ENCODE data around the gene MRPL53.

DNA sequence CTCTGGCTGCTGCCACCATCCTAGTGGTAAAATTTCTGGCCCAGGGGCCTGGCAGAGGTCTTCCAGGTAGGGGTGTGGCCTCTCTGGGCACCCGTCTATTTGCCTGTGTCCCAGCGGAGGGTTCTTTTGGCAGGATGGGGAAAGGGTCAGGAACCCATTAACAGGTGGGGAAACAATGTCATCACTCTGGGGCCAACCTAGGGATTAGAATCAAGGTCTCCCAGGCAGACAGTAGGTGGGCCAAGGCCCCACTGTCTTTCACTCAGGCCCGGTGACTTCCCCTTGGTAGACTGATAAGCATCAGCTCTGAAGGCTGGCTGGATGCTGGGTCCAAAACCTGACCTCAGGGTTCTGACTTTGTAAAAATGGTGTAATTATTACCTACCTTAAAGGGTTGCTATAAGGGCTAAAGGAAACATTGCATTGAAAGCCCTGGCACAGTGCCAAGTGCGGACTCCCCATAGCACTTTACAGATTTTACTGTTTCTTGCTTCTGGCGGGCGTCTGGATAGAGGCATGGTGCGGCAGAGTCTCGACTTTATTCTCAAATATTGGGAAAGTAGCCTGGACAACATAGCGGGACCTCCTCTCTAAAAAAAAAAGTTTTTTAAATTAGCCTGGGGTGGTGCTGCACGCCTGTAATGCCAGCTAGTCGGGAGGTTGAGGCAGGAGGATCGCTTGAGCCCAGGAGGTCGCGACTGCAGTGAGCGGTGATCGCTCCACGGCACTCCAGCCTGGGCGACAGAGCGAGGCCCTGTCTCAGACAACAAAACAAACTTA, 24.7 kb upstream of the MRPL53 start:
- TF ChIP-seq, protein P1, sequence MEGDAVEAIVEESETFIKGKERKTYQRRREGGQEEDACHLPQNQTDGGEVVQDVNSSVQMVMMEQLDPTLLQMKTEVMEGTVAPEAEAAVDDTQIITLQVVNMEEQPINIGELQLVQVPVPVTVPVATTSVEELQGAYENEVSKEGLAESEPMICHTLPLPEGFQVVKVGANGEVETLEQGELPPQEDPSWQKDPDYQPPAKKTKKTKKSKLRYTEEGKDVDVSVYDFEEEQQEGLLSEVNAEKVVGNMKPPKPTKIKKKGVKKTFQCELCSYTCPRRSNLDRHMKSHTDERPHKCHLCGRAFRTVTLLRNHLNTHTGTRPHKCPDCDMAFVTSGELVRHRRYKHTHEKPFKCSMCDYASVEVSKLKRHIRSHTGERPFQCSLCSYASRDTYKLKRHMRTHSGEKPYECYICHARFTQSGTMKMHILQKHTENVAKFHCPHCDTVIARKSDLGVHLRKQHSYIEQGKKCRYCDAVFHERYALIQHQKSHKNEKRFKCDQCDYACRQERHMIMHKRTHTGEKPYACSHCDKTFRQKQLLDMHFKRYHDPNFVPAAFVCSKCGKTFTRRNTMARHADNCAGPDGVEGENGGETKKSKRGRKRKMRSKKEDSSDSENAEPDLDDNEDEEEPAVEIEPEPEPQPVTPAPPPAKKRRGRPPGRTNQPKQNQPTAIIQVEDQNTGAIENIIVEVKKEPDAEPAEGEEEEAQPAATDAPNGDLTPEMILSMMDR (IDR thresholded peaks at IDR 0.05), result no peak
- no peak for TF ChIP-seq POLR2AphosphoS5 (IDR thresholded peaks at IDR 0.05)

Measured in esophagus muscularis mucosa (tissue), 3 donors.